SH-SY5Y (cell line): ENCODE results near the gene SART3.

Experiments used
- GATA2 ChIP-seq: IDR thresholded peaks from 2 replicates; pipeline ENCODE4 v1.6.1; 2011; ENCODE audit warnings: mild to moderate bottlenecking, low read depth, low read length
- GATA3 ChIP-seq: IDR thresholded peaks from 2 replicates; pipeline ENCODE4 v1.6.1; 2011; ENCODE audit warnings: low read depth, mild to moderate bottlenecking, low read length, moderate library complexity

DNA sequence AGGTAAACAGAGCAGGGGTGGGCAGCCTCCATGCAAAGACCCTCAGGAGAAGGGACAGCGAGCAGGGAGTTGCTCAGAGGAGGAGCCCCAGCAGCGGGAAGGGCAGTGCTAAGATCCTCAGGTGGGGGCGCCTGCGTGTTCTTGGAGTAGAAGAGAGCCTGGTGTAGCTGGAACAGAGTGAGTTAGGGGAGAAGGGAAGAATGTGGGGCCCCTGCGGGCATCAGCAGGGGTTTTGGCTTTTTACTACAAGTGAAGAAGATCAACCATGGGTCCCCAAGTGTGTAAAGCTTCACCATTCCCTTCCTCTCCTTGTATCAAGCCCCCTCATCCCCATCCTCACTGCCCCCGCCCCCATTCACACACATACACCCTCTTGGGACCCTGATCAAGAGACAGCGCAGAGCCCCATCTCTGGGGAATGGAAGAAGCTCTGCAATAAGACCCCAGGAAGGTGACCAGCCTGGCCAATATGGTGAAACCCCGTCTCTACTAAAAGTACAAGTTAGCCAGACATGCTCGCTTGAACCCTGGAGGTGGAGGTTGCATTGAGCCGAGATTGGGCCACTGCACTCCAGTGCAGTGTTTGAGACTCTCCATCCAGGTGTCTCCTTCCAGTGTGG lies 47.1 kb upstream of the SART3 start:
- TF ChIP-seq GATA3 = no peak
- no peak for TF ChIP-seq GATA2
